ENCODE measurements around the gene MYLK2.

The MYLK2 gene

GRCh38 chr20:31819083-31819784, at the start of gene MYLK2:
TSS of gene MYLK2 (plus strand) at chr20:31819356. CDS start at chr20:31819581, 225 bp downstream.
- no peak for TF ChIP-seq POLR2A (IDR thresholded peaks at IDR 0.05; ENCODE audit: low read depth, low read length)
- no peak for DNase-seq (ENCODE audit: insufficient read length, low spot score)
- no peak for FAIRE-seq

DNA sequence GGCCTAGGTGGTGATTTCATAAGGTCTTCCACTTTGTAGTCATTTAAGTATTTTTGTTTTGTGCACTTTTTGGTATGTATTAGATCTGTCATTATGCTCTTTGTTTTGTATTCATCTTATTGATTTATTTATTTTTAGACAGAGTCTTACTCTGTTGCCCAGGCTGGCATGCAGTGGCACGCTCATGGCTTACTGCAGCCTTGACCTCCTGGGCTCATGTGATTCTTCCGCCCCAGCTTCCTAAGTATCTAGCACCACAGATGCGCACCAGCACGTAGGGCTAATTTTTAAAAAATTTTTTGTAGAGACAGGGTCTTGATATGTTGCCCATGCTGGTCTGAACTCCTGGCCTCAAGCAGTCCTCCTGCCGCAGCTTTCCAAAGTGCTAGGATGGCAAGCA, 49.5 kb upstream of the MYLK2 start:
- TF ChIP-seq POLR2A (IDR thresholded peaks at IDR 0.05; ENCODE audit: low read depth, low read length) = no peak

GRCh38 chr20:31770243-31770642, 48.9 kb upstream of the MYLK2 start:
- TF ChIP-seq POLR2A (IDR thresholded peaks at IDR 0.05; ENCODE audit: low read depth, low read length) = no peak
- DNase-seq (ENCODE audit: insufficient read length, low spot score) = no peak
- FAIRE-seq = no peak

More for the DNA sequence above, 49.5 kb upstream of the MYLK2 start:
- FAIRE-seq (no peak), DNase-seq (ENCODE audit: insufficient read length, low spot score) (no peak)

DNA sequence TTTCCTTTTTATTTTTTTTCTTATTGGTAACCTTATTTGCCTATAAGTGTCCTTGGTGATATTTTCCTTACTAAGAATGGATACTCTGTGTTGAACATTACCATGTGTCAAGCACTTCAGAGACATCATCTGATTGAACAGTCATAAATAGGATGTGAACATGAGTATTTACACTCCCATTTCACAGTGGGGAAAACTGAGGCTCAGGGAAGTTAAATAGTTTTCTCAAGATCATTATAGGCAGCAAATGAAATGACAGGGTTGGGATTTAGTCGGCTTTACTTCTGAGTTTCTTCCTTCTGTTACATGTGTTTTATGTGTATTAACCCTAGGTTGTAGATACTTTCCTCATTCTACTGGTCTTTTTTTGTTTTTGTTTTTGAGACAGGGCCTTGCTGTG, 44.7 kb upstream of the MYLK2 start:
- no peak for TF ChIP-seq POLR2A (IDR thresholded peaks at IDR 0.05; ENCODE audit: low read depth, low read length)
- FAIRE-seq = no peak
- no peak for DNase-seq (ENCODE audit: insufficient read length, low spot score)

- FAIRE-seq (no peak), DNase-seq (ENCODE audit: insufficient read length, low spot score) (no peak)
- no peak for TF ChIP-seq POLR2A (IDR thresholded peaks at IDR 0.05; ENCODE audit: low read depth, low read length)
Observed at GRCh38 chr20:31780839-31781238, 38.3 kb upstream of the MYLK2 start.

- FAIRE-seq = no peak
- TF ChIP-seq POLR2A (IDR thresholded peaks at IDR 0.05; ENCODE audit: low read depth, low read length) = no peak
- no peak for DNase-seq (ENCODE audit: insufficient read length, low spot score)
Observed at GRCh38 chr20:31781945-31782344, 37.2 kb upstream of the MYLK2 start.

DNA sequence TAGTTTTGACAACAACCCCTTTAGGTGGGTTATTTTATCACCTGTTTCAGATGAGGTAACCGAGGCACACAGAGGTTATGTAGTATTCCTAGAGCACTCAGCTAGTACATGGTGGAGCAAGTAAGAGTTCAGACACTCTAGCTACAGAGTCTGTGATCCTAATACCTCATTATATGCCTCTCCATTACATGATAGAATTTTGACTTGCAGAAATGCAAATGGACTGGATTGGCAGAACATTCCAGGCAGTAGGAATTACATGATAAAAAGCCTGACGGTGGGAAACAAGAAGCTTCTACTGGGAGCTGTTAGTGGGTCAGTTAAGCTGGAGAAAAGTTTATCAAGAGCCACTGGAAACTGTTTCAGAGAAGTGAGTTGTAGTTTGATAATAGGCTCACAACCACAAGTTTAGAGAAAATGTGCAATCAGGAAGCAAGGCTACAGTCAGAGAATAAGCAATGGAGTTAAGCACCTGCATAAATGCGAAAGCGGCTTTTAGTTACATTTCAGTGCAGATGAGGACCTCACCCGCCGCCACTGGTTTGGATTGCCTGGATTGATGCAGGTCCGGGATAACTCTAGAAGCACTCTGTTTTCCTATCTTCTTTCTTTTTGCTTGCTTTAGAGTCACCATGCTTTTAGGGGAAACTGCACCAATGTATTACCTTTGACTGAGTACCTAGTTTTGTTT, 34.7 kb upstream of the MYLK2 start:
- no peak for TF ChIP-seq POLR2A (IDR thresholded peaks at IDR 0.05; ENCODE audit: low read depth, low read length)
- FAIRE-seq (no peak), DNase-seq (ENCODE audit: insufficient read length, low spot score) (no peak)

GRCh38 chr20:31785089-31785488, 34.1 kb upstream of the MYLK2 start:
- no peak for FAIRE-seq
- no peak for TF ChIP-seq POLR2A (IDR thresholded peaks at IDR 0.05; ENCODE audit: low read depth, low read length)
- no peak for DNase-seq (ENCODE audit: insufficient read length, low spot score)

DNA sequence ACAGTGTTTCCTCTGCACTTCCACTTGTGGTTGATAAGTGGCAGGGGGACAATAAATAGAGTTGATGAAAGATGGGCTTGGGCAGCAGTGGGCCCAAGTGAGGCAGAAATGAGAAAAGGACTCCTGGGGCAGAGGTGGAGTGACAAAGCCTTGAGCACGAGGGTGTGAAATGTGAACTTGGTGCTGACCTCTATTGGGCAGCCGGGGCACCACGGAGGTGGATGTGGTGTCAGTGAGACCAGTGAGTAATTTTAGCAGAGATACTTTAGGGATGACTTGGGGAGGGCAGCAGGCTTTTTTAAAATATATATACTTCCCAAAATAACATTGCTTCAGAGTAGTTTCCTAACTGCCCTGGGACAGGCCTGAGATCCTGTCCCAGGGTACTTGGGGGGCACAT, 30.6 kb upstream of the MYLK2 start:
- FAIRE-seq (peak; percentile 33), DNase-seq (ENCODE audit: insufficient read length, low spot score) (peak; percentile 42)
- no peak for TF ChIP-seq POLR2A (IDR thresholded peaks at IDR 0.05; ENCODE audit: low read depth, low read length)

DNA sequence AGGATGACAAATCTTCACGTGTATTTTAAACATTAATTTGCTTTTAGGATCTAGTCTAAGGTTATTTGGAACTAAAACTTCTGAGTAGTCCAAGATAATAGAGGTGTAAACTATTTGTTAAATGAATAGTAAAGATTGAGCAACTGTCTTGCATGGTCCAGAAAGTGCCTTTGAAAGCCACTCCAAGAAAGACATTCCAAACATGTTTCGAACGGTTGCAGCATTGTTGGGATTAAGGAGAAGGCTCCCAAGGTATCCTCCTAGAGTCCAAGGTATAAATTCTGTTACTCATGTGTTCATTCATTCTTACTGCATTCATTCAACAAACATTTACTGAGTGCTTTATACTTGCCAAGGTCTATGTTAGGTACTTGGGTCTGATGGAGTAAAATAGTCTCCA, 28.8 kb upstream of the MYLK2 start:
- DNase-seq (ENCODE audit: insufficient read length, low spot score) (no peak), FAIRE-seq (no peak)
- no peak for TF ChIP-seq POLR2A (IDR thresholded peaks at IDR 0.05; ENCODE audit: low read depth, low read length)

DNA sequence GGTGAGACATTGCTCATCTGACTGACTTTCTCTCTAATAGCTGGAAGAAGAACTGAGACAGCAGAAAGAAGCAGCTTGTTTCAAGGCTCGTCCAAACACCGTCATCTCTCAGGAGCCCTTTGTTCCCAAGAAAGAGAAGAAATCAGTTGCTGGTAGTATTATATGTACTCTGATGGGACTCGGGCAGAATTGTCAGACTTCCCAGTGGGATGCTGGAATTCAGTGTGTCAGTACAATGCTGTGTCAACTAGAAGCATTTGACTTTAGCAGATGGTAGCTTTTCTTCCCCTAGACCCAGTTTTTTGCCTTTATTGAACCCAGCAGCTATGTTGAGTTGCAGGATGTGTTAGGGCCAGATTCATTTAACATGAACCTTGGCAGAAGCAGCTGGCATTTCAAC, 21.8 kb upstream of the MYLK2 start:
- no peak for FAIRE-seq
- no peak for TF ChIP-seq POLR2A (IDR thresholded peaks at IDR 0.05; ENCODE audit: low read depth, low read length)

GRCh38 chr20:31801508-31801907, 17.6 kb upstream of the MYLK2 start:
- DNase-seq (ENCODE audit: insufficient read length, low spot score) (no peak), FAIRE-seq (no peak)
- TF ChIP-seq POLR2A (IDR thresholded peaks at IDR 0.05; ENCODE audit: low read depth, low read length) = no peak

More for the DNA sequence above, 21.8 kb upstream of the MYLK2 start:
- DNase-seq (ENCODE audit: insufficient read length, low spot score) = no peak

GRCh38 chr20:31803552-31804291, 15.4 kb upstream of the MYLK2 start:
- DNase-seq (ENCODE audit: insufficient read length, low spot score) (no peak), FAIRE-seq (no peak)
- TF ChIP-seq POLR2A (IDR thresholded peaks at IDR 0.05; ENCODE audit: low read depth, low read length) = no peak

DNA sequence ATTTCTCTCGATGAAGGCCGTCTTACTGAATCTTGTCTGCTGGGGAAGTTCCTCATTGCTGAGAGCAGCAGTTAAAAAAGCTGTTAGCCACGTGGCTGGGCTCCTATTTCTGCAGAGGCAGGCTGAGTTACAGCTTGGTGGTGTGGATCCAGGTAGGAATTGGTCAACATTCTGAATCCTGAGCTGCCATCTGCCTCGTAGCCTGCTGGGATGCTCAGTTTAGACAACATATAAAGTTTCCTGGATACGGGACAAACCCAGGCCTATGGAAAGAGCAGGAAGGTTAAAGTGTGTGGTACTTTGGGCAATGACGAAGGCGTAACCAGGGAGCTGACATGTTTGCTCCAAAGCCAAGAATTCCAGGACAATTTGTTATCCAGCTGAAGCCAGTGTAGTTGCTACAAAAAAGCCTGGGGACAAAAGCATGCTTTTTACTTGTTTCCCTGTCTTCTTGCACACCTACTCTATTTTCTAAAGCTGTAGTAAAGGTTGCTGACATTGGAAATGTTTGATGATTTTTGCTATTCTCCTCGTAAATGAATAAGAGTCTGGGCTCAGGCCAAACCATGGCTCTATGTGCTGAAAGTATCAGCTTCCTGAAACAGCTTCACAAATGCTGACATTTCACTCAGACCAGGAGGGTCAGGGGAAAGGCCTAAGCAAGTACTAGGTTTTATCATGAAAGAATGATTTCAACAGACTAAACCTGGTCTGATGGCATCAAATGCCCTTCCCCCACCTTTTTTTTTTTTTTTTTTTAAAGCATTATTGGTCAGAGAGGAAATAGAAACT, 12.4 kb upstream of the MYLK2 start:
- no peak for DNase-seq (ENCODE audit: insufficient read length, low spot score)
- TF ChIP-seq POLR2A (IDR thresholded peaks at IDR 0.05; ENCODE audit: low read depth, low read length) = no peak
- no peak for FAIRE-seq

All from H54 (cell line).